GM18499 (cell line): ENCODE results near the gene SNX20.

ENCODE experiments used
- ATAC-seq: cut with Tn5 transposase; IDR thresholded peaks from one replicate; pipeline ENCODE4 v1.9.1; 2021; ENCODE audit warnings: moderate number of reproducible peaks; ENCODE audit not compliant: insufficient read depth, unreplicated experiment

The SNX20 gene

DNA sequence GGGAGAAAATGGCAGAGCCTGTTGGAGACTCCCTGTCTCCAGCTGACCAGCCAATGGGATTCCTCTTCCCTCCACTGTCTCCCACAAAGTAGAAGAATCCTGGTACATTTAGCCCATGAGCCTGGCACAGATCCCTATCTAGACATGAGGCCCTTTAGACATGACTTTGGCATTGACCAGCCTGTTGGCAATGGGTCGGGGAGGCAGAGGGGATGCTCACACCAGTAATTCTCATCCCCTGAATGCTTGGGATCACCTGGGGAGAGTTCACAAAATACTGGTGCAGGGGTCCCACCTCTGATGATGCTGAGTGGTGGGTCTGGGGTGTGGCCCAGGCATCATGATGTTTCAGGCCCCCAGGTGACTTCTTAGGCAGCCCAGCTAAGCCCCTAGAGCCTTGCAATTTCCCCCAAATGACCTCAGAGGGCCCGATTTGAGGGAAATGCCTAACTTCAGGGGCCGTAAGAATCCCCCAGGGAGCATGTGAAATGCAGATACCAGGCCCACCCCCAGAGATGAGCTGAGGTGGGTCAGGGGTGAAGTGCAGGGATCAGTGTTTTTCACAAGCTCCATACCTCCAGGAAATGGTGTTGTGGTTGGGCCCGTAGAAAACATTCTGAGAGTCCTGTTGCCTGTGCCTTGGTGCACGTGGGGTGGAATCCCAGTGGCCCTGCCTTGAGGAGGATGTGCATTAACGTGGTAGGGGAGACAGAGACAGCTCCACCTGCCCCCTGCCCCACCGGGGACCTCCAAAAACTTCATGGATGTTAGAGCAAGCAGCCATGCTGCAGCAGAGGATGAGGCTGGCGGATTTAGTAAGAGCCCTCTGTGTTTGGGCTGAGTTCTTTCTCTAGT is 42.1 kb downstream of the SNX20 start:
- no peak for ATAC-seq

DNA sequence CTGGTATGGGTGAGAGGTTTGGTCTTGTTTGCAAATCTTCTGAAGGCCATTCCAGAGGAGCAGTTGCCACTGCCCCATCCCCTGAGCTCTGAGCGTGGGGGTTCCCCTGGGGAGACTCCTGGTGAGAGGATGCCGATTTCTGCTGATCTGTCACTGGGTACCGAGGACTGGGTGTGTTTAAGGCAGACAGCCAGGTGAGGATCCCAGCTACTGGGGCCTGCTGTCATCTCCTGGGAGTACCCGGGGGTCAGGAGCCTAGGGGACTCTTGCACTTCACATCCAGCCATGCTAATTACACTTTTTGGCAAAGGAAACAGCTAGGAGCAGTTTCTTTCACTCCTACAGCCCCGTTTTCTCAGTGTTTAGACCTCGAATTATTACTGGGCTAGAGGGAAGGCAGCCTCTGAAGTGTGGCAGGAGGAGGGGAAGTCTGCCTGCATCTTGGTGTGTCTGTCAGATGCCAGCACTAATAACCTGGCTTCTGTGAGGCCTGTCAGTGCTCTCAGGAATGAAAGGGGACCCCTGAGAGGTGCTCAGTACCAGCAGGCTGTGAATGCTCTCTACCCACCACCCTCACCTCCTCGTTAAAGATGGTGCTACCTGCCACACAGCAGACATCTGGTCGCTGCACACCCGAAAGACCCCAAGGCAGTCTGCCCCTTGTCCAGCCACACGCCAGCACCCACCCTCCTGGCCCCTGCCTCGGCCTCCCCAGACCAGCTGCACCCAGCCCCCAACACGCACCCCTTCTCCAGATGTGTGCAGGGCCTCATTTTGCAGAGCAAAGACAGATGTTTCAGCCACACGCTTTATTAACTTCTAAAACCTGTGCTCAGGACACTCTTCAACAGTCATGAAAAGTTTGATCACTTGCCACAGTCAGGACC is 43.2 kb downstream of the SNX20 start:
- no peak for ATAC-seq

DNA sequence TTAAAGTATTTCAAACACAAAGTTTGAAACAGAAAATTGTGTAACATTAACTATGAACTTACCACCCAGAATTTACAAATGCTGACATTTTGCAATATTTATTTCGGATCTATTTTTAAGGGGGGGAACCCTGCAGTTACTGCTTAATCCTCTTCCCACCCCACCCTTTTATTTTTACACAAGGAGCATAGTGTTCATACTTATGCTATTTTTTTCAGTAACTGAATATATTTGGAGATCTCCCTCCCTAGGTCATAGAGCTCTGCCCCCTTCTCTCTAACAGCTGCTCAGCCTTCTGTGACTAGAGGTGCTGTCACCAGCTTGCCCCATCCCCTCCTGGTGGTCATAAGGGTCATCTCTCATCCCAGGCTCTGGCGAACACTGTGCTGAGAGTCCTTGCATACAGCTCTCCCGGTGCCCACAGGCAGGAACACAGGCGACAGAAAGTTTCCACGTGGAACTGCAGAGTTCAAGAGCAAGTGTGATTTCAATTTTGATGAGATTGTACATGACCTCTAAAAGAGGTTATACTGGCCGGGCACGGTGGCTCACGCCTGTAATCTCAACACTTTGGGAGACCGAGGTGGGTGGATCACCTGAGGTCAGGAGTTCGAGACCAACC is 44.2 kb downstream of the SNX20 start:
- ATAC-seq, result no peak

DNA sequence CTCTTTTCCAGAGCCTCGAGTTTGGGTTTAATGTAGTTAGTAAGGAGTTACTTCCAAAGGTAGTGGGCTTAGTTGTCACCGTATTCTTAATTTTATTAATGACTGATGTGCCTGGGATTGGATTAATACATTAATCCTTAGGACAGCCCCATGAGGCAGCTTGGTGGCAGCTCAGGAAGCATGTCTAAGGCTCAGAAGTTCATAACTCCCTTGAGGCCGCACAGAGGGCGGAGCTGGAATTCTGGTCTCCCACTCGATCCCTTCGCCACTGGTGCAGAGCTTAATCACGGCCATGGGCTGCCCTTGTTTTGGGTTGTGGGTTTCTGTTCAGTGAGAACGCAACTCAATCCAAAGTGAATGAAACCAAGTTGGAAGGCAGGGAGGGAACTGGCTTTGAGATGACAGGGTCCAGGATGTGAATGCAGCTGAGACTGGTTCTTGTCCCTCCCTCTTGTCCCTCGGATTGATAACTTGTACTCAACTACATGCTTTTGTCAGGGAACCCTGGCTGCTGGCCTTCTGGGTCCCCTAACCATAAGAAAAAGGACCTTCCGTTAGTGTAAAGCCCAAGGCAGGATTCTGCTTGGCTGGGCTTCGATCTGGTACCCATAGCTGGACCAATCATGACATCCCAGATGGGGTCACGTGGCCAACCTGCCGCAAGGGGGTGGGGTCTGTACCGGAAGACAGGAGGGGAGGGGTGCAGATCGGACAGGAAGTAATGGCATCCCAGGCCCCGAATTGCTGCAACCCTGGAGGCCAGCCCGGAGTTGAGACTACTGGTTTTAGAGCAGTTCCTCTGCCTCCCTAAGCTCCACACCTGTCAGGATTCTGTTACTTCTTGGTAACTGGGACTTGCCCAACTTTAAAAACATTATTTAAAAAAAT is 45.4 kb downstream of the SNX20 start:
- no peak for ATAC-seq

DNA sequence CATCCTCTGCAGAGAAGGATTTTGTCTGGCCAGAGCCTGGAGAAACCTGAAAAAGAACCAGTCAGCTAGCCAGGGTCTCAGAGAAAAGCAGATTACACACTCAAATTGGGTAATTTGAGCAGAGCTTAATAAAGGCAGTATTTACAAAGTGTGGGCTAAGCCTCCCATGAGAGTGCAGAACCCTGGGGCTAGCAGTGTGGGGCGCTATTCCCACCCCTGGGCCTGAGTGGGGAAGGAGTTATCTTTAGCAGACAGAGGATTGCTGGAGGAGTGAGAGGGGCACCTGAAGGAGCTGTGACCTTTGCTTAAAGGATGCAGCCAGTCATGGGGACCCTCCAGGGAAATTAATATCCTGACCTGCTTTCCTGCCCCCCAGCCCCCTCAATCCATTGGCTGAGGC is 46.2 kb downstream of the SNX20 start:
- no peak for ATAC-seq

DNA sequence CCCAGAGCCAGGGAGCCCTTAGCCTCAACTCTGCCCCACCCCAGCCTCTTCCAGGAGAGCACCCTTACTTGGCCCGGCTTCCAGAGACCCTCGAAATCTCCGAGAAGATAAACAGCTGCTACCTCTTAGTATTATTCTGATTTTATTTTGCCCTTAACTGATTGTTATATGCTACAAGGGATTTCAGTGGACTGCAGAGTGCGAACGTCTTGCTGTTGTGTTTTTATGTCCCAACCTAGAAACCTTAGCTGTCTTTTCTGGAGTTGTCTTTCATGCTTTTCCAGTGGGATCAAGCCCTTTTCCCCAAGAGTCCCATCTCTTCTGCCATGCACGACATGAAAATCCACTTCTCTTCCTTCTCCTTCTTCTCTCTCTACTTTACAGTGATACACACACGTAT is 47.0 kb downstream of the SNX20 start:
- ATAC-seq, result no peak

DNA sequence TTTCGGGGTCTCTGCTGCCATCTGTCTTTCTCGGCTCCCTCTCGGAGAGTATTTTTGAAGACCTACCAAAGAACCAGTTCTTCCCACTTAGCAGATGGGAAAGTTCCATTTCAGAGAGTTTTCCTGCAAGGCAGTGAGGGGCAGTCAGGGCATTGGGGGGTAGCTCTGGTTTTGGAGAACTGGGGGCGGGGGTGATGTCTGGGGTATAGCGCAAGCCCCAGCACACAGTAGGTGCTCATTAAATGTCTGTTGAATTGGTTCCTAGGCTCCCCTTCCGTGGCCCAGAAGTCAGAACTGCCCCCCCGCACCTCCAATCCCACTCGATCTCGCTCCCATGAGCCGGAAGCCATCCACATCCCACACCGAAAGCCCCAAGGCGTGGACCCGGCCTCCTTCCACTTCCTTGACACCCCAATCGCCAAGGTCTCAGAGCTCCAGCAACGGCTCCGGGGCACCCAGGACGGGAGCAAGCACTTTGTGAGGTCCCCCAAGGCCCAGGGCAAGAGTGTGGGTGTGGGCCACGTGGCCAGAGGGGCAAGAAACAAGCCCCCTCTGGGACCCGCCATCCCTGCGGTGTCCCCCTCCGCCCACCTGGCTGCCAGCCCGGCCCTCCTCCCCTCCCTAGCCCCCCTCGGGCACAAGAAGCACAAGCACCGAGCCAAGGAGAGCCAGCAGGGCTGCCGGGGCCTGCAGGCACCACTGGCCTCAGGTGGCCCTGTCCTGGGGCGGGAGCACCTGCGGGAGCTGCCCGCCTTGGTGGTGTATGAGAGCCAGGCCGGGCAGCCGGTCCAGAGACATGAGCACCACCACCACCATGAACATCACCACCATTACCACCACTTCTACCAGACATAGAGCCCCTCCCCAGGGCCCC is 47.9 kb downstream of the SNX20 start:
- no peak for ATAC-seq

DNA sequence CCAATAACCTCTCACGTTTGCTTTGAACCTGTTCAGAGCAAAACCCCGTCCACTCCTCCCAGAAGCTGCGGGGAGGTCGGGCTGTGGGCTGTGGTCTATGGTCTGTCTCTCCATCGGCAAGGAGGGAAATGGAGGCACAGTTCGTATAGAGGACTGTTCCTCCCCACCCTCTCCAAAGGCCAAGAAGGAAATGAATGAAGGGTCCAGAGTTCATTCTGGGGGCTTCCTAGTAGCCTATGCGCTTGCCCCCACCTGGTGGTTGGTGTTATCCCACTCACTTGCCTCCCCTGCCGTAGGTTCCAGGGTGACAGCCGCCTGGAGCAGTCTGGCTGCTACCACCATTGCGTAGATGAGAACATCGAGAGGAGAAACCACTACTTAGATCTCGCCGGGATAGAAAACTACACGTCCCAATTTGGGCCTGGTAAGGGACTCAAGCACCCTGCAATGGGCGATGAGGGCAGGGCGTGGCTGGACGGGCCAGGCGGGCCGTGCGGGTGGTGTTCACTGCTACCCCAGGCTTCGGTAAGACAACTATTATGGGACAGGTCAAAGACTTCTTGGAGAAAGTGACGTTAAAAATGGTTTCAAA is 49.0 kb downstream of the SNX20 start:
- ATAC-seq, result no peak

DNA sequence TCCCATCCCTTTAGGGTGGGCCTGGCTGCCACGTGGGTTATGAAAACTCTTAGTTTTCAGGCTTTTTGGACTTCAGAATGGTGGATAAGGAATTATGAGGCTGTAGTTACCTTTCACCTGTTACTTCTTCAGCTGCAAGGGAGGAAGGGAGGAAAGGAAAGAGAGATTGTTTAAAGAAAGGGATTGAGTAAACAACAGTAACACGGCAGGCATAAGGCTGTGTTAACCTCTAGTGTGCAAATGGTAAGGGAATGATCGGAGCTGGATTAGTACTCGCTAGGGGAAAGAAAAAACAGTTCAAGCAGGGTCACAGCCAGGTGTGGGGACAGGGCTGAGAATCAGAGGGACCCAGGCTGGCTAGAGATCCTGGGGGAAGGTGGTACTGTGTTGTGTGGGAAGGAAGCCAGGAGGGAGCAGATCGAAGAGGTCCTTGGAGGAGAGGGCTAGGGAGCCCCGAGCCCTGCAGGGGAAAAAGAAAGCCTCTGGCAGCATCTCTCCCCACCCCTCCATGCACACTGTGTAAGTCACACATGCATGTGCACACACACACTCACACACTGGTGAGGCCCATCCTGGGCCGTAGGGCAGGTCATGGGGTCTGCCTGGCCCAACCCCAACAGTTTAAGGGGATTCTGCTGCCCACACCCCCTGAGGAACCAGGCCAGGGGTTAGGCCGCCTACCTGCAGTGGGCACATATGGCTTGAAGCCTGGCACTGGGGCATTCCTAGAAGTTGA is 49.7 kb downstream of the SNX20 start:
- no peak for ATAC-seq

DNA sequence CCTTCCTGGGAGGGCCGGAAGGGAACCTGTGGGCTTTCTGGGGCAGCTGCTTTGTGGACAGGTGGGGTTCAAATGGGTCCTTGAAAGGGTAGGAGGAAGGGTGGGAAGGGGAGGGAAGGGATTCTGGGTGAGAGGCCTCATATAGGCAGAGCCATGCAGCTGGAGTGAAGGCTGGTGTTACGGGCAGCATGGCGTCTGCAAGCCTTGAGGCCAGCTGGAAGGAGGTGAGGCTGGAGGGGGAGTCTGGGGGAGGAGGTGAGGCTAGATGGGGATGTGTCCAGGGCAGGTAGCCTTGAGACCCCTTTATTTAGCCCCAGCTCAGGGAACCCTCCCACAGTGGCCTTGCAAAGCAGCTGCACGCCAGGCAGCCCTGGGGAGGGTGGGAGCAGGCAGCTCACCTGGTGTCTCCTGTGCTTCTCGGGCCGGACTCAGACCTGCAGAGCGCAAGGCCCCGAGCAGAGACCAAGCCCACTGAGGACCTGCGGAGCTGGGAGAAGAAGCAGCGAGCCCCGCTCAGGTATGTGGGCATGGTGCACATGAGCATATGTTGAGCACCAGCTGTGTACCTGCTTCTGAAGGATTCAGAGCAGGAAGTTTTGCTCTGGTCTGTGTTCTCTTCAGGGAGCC is 50.6 kb downstream of the SNX20 start:
- no peak for ATAC-seq

DNA sequence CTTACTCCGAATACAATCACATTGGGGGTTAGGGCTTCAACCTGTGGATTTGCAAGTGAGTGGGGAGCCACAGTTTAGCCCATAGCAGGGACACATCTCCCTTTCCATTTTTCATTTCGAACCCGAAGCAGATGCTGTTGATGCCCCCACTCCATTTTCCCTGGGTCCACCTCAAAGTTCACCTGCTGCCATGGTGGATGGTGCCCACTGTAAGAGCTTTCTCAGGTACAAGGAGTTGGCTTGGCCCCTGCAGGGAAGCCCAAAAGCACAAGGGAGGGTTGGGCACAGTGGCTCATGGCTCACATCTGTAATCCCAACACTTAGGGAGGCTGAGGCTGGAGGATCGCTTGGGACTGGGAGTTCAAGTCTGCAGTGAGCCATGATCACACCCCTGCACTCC is 51.8 kb downstream of the SNX20 start:
- no peak for ATAC-seq

DNA sequence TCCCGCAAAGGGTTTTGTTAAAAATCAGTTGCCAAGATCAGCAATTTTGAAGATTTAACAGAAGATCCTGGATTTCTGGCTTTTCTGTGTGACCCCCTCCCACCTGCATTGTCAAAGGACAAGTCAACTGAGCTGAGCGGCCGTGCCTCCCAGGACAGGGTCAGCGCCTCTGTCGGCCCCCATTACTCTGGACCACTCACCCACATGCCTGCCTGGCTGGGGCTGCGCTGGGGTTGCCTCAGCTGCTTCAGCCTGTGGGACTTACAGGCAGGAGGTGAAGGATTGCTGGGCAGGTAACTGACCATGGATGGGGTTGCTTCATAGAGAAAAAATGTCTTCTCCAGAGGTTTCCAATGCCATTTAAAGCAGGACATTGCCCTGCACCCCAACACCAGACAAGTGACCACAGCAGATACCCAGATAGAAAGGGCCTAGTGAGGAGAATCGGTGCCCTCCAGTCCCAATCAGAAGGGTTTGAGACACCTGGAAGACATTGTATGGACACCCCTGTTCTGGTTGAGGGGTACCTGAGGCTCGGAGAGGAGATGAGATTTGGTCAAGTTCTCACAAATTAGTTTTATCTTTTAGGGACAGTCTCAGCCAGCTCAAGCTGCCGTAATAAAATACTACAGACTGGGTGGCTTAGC is 52.8 kb downstream of the SNX20 start:
- no peak for ATAC-seq

DNA sequence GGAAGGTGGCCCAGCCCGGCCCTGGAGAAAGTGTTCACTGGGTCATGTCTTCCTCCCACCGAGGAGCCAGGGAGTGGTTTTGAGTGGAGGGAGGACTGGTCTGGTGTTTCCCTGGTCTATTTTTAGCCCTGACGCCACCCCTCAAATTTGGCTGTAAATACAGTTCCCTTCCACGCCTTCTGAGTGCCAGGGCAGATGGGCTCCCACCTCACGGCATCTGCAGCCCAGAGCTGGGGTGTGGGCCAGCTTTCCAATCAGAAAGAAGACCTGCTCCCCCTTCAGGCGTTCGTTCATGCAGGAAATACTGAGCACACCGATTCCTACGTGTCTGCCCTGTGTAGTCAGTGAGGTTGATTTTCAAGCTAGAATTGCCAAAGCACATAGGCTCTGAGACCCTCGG is 53.7 kb downstream of the SNX20 start:
- no peak for ATAC-seq

DNA sequence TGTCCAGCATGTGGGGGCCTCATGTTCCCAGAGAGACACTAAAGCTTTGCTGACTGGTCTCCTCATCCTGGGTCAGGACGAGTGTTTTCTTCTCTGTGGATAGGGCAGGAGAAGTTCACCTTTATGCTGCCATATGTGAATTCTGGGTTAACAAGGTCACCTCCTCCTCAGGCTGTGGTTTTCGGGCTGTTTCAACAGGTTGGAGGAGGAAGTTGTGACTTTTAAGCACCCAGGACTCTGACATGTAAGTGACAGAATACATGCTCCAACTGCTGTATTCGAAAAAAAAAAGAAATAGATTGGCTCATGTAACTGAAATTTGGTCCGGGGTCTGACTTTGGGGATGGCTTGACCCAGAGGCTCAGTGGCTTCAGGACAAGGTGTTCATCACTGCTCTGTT is 54.2 kb downstream of the SNX20 start:
- no peak for ATAC-seq

DNA sequence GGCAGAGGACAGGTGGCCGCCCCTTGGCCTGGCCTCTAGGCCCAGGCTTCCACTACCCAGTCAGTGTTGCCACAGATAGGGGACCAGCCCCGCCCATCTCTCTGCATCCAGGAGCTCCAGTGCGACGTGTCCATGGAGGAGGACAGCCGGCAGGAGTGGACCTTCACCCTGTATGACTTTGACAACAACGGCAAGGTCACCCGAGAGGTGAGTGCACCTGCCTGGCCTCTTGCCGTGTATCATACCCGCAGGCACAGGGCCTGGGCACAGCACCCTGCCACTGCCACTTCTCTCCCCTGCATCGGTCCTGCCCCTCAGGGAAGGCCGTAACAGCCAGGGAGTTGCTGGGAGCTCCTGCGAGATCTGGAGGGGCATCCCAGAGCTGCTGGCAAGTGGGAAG is 55.7 kb downstream of the SNX20 start:
- no peak for ATAC-seq

DNA sequence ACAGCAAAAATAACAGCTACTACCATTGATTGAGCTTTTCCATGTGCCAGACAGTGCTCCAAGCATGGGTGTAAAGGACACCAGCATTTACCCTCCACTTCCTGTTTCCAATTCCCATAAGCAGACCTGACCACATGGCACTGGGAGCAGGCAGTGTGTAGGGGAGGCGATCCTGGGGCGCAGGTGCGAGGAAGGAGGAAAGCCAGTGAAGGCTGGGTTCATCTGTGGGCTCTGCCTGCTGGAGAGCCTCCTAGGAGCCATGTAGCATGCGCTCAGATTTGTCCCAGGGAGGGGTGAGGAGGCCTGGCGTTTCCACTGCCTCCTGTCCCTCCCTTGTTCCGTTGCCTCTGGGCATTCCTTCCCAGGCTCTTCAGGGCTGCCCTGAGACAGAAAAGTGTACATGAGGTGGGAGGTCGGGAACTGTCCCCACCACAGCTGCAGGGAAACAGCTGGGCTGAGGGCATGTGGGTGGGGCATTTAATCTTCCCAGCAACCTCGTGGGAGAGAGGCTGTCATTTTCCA is 56.6 kb downstream of the SNX20 start:
- no peak for ATAC-seq
